GM23338 (cell line): Measurements from ENCODE around the gene HRH3.

ENCODE experiments used
- CREB1 ChIP-seq: fragments of 250-450 bp; sonication (Bioruptor Pico); IDR thresholded peaks from 2 replicates; pipeline ENCODE4 v1.5.0; 2020; ENCODE audit warnings: low read depth, mild to moderate bottlenecking, moderate library complexity
- CTCF ChIP-seq, 2 experiments: fragments of 200-600 bp in 1 of 2; sonication (generic) in 1 of 2; conservative IDR thresholded peaks; 2 replicates each; pipeline versions ENCODE4 v1.5.1 to v1.6.1; 2016 to 2017; ENCODE audit warnings: antibody characterized with exemption in 2 of 2, low read depth in 2 of 2, mild to moderate bottlenecking in 2 of 2, moderate library complexity in 1 of 2
- EZH2 ChIP-seq: fragments of 200-600 bp; sonication (generic); IDR thresholded peaks from one replicate; pipeline ENCODE4 v1.8.0; 2017; ENCODE audit warnings: antibody characterized with exemption, mild to moderate bottlenecking, low read depth; ENCODE audit not compliant: unreplicated experiment
- EZH2phosphoT487 ChIP-seq: fragments of 200-600 bp; sonication (generic); IDR thresholded peaks from one replicate; pipeline ENCODE4 v1.8.1; 2018; ENCODE audit warnings: antibody characterized with exemption; ENCODE audit not compliant: unreplicated experiment
- JUNB ChIP-seq: IDR thresholded peaks from one replicate; pipeline ENCODE4 v1.6.1; 2016; ENCODE audit warnings: antibody characterized with exemption; ENCODE audit not compliant: unreplicated experiment
- POLR2AphosphoS5 ChIP-seq: IDR thresholded peaks from 2 replicates; pipeline ENCODE4 v1.6.1; 2016; ENCODE audit warnings: antibody characterized with exemption, low read depth
- REST ChIP-seq: IDR thresholded peaks from one replicate; pipeline ENCODE4 v1.6.1; 2018; ENCODE audit warnings: antibody characterized with exemption; ENCODE audit not compliant: unreplicated experiment
- STAT1 ChIP-seq: IDR thresholded peaks from one replicate; pipeline ENCODE4 v1.6.1; 2016; ENCODE audit warnings: antibody characterized with exemption; ENCODE audit not compliant: unreplicated experiment
- ZNF114 ChIP-seq: fragments of 250-450 bp; sonication (Bioruptor Pico); IDR thresholded peaks from 2 replicates; pipeline ENCODE4 v1.5.0; 2020; ENCODE audit warnings: mild to moderate bottlenecking, moderate library complexity
- ZNF331 ChIP-seq: fragments of 250-450 bp; sonication (Bioruptor Pico); IDR thresholded peaks from 2 replicates; pipeline ENCODE4 v1.5.0; 2020; ENCODE audit warnings: low read depth, mild to moderate bottlenecking, moderate library complexity

- TF ChIP-seq CREB1 (CRISPR knock-in tag), result no peak
- TF ChIP-seq EZH2, result no peak
- no peak for TF ChIP-seq STAT1
- no peak for TF ChIP-seq CTCF (conservative IDR thresholded peaks at IDR 0.05; ENCODE audit: low read depth in 2 of 2)
- no peak for TF ChIP-seq POLR2AphosphoS5
- no peak for TF ChIP-seq EZH2phosphoT487
- no peak for TF ChIP-seq REST
- no peak for TF ChIP-seq ZNF114 (CRISPR knock-in tag)
- no peak for TF ChIP-seq JUNB
- TF ChIP-seq ZNF331 (CRISPR knock-in tag), result no peak
Measured at GRCh38 chr20:62226707-62227590, 6.9 kb upstream of the HRH3 start.
